Peyer's patch (tissue), 4 donors: ENCODE data around the gene ZNFX1.

ENCODE experiments used
- CTCF ChIP-seq, 6 experiments: fragments of 450-650 bp in 4 of 6; fragments of 200-600 bp in 2 of 6; sonication (generic) in 1 of 6; IDR thresholded peaks; one replicate each; pipeline ENCODE4 v1.5.1; 2017 to 2019; ENCODE audit warnings: antibody characterized with exemption in 6 of 6, mild to moderate bottlenecking in 3 of 6, moderate library complexity in 1 of 6
- POLR2A ChIP-seq, 2 donors: fragments of 450-650 bp; IDR thresholded peaks; one replicate each; pipeline ENCODE4 v1.5.1; 2017; ENCODE audit warnings: antibody characterized with exemption in 2 of 2, mild to moderate bottlenecking in 2 of 2, moderate library complexity in 2 of 2

GRCh38 chr20:49279677-49280462 is 2.0 kb upstream of the ZNFX1 start:
- TF ChIP-seq CTCF (IDR thresholded peaks at IDR 0.05) (no peak), POLR2A (IDR thresholded peaks at IDR 0.05) (no peak)
